Peyer's patch (tissue), 4 donors: ENCODE results near the gene GPR158.

Experiments
- POLR2A ChIP-seq, 2 donors: fragments of 450-650 bp; IDR thresholded peaks; one replicate each; pipeline ENCODE4 v1.5.1; 2017; ENCODE audit warnings: antibody characterized with exemption in 2 of 2, mild to moderate bottlenecking in 2 of 2, moderate library complexity in 2 of 2
- TF ChIP-seq, protein P1 (sequence below), 6 experiments: fragments of 450-650 bp in 4 of 6; fragments of 200-600 bp in 2 of 6; sonication (generic) in 1 of 6; IDR thresholded peaks; one replicate each; pipeline ENCODE4 v1.5.1; 2017 to 2019; ENCODE audit warnings: antibody characterized with exemption in 6 of 6, mild to moderate bottlenecking in 3 of 6, moderate library complexity in 1 of 6

DNA sequence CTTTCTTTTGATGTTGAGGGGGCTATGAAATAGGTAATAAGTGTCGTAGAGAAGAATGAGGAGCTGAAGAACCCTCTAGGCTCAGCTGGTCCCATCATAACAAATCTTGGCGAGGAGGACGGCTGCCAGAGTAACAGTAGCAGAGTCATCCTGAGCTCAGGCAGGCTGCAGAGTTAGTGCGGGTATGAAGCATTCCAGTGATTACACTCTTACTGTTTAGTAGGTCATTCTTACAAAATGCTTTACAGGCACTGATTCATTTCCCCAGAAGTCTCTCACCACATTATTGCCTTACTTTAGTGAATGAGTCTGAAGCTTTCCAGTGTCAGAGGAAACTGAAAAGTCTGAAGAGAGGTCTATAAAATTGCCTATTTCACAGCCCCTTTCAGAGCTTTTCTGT, 43.9 kb upstream of the GPR158 start:
- TF ChIP-seq, protein P1, sequence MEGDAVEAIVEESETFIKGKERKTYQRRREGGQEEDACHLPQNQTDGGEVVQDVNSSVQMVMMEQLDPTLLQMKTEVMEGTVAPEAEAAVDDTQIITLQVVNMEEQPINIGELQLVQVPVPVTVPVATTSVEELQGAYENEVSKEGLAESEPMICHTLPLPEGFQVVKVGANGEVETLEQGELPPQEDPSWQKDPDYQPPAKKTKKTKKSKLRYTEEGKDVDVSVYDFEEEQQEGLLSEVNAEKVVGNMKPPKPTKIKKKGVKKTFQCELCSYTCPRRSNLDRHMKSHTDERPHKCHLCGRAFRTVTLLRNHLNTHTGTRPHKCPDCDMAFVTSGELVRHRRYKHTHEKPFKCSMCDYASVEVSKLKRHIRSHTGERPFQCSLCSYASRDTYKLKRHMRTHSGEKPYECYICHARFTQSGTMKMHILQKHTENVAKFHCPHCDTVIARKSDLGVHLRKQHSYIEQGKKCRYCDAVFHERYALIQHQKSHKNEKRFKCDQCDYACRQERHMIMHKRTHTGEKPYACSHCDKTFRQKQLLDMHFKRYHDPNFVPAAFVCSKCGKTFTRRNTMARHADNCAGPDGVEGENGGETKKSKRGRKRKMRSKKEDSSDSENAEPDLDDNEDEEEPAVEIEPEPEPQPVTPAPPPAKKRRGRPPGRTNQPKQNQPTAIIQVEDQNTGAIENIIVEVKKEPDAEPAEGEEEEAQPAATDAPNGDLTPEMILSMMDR (IDR thresholded peaks at IDR 0.05) = no peak
- no peak for TF ChIP-seq POLR2A (IDR thresholded peaks at IDR 0.05)
